ENCODE measurements around the gene CHTF18.

The CHTF18 gene

DNA sequence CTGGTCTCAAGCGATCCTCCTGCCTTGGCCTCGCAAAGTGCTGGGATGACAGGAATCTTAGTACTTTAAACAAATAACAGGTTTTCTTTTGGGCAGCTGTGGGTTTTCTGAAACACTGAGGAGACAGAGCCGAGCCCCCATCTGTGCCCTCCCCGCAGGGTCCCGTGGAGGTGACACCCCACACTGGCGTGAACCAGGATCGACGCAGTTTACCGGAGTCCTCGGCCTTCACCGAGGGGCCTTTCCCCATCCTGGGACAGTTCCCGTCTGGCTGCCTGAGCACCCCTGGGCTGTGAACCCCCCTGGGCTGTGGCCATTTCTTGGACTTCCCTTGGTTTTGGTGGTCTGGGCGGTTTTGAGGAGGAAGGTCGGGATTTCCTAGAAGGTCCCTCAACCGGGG, 27.4 kb downstream of the CHTF18 start:
- CTCF ChIA-PET, result interaction anchor here (3.9 kb wide), 1 partner anchor 240 kb away, joined by 31 read pairs; no protein-coding TSS in a partner anchor

DNA sequence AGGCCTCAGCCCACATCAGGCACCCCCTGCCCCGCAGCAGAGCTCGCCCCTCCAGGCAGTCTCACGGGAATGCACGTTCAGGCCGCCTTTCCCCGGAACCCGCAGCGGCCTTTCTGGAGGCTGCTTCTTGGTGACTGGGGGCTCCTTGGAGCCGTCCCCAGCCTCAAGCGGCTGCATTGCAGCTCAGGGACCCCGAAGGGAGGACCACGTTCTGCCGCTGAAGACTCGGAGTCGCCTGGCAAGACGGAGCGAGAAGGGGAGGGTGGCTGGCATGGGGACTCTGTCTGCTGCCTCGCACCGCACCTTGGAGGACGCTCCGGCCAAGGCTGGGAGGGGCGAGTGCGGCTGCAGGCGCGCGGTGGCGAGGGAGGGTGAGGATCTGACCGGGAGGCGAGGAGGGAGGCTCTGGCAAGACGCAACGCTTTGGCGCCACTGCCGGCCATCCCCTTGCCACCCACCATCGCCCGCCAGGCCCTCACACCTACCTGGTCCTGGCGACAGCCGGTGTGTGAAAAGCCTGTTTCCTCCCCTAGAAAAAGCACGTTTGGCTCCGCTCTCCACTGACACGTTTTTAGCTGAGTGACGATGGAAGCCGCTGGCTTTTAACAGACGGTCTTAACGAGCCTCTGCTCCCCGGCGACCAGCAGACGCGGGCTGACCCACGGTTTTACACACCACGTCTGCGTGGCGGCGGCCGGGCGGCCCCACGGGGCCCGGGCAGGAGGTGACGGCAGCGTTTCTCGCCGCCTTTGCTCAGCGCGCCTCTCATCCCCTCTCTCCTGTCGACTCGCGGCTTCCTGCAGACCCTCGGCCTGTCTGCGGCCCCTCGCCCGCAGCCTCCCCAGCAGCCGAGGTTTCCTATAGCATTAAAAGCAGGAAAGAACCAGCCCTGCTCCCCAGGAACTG, 28.8 kb downstream of the CHTF18 start:
- ChIA-PET POLR2A (no interaction called here), CTCF (interaction anchor here (0.9 kb wide), 1 partner anchor 241 kb away, joined by 3 read pairs; no protein-coding TSS in a partner anchor)
- H3K4me3 ChIP-seq (ENCODE audit: low read depth, low read length), result no peak overlapping the region

More for the DNA sequence above, 27.4 kb downstream of the CHTF18 start:
- POLR2A ChIA-PET, result no interaction called here
- Histone ChIP-seq H3K27ac (ENCODE audit: extremely low read depth, low read depth, low read length) (no peak overlapping the region), H3K4me1 (ENCODE audit: control insufficient read depth, insufficient read depth, low read length) (no peaks in the 10 kb centered on the region), H3K4me3 (ENCODE audit: low read depth, low read length) (no peak overlapping the region), H3K9me3 (ENCODE audit: control insufficient read depth, insufficient read depth, low read depth, low read length) (no peaks in the 10 kb centered on the region), H3K36me3 (ENCODE audit: control insufficient read depth in 2 of 2, insufficient read depth in 1 of 2, low read length in 2 of 2) (no peaks in the 10 kb centered on the region)
- TF ChIP-seq, protein P1, sequence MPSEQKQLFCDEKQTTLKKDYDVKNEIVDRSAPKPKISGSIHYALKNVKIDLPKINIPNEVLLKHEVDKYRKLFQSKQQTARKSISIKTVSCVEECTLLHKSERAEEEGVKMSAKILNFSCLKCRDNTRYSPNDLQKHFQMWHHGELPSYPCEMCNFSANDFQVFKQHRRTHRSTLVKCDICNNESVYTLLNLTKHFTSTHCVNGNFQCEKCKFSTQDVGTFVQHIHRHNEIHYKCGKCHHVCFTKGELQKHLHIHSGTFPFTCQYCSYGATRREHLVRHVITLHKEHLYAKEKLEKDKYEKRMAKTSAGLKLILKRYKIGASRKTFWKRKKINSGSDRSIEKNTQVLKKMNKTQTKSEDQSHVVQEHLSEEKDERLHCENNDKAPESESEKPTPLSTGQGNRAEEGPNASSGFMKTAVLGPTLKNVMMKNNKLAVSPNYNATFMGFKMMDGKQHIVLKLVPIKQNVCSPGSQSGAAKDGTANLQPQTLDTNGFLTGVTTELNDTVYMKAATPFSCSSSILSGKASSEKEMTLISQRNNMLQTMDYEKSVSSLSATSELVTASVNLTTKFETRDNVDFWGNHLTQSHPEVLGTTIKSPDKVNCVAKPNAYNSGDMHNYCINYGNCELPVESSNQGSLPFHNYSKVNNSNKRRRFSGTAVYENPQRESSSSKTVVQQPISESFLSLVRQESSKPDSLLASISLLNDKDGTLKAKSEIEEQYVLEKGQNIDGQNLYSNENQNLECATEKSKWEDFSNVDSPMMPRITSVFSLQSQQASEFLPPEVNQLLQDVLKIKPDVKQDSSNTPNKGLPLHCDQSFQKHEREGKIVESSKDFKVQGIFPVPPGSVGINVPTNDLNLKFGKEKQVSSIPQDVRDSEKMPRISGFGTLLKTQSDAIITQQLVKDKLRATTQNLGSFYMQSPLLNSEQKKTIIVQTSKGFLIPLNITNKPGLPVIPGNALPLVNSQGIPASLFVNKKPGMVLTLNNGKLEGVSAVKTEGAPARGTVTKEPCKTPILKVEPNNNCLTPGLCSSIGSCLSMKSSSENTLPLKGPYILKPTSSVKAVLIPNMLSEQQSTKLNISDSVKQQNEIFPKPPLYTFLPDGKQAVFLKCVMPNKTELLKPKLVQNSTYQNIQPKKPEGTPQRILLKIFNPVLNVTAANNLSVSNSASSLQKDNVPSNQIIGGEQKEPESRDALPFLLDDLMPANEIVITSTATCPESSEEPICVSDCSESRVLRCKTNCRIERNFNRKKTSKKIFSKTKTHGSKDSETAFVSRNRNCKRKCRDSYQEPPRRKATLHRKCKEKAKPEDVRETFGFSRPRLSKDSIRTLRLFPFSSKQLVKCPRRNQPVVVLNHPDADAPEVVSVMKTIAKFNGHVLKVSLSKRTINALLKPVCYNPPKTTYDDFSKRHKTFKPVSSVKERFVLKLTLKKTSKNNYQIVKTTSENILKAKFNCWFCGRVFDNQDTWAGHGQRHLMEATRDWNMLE (tag by site-specific recombination; conservative IDR thresholded peaks at IDR 0.05; ENCODE audit: low read depth), result no peak
- TF ChIP-seq, protein P2, sequence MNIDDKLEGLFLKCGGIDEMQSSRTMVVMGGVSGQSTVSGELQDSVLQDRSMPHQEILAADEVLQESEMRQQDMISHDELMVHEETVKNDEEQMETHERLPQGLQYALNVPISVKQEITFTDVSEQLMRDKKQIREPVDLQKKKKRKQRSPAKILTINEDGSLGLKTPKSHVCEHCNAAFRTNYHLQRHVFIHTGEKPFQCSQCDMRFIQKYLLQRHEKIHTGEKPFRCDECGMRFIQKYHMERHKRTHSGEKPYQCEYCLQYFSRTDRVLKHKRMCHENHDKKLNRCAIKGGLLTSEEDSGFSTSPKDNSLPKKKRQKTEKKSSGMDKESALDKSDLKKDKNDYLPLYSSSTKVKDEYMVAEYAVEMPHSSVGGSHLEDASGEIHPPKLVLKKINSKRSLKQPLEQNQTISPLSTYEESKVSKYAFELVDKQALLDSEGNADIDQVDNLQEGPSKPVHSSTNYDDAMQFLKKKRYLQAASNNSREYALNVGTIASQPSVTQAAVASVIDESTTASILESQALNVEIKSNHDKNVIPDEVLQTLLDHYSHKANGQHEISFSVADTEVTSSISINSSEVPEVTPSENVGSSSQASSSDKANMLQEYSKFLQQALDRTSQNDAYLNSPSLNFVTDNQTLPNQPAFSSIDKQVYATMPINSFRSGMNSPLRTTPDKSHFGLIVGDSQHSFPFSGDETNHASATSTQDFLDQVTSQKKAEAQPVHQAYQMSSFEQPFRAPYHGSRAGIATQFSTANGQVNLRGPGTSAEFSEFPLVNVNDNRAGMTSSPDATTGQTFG (tag by site-specific recombination; IDR thresholded peaks at IDR 0.05; ENCODE audit: borderline replicate concordance), result no peak
- TF ChIP-seq ZNF473 (tag by site-specific recombination; IDR thresholded peaks at IDR 0.05), result no peak
- TF ChIP-seq ZNF664 (tag by site-specific recombination; IDR thresholded peaks at IDR 0.05), result no peak
- no peak for TF ChIP-seq HOXA7 (CRISPR knock-in tag; IDR thresholded peaks at IDR 0.05; ENCODE audit: borderline replicate concordance)

DNA sequence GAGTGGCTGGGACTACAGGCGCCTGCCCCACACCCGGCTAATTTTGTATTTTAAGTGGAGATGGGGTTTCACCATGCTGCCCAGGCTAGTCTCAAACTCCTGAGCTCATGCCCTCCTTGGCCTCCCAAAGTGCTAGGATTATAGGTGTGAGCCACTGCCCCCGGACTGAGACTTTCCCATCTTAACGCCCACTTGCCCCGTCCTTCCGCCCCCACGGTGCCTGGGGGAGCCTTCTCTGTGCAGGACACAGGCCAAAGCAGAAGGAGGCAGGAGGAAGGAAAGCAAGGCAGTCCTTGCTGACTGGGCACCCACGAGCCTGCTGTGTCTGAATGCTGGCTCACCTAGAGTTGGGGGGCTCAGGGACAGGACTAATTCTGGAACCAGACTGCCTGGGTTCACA, 29.7 kb downstream of the CHTF18 start:
- H3K4me3 ChIP-seq (ENCODE audit: low read depth, low read length), result no peak overlapping the region
- H3K27ac ChIP-seq (ENCODE audit: extremely low read depth, low read depth, low read length), result no peak overlapping the region
- no peaks in the 10 kb centered on the region for H3K9me3 ChIP-seq (ENCODE audit: control insufficient read depth, insufficient read depth, low read depth, low read length)
- ChIA-PET POLR2A (no interaction called here), CTCF (no interaction called here)
- TF ChIP-seq ZNF48 (tag by site-specific recombination; IDR thresholded peaks at IDR 0.05) (no peak), ZBTB48 (tag by site-specific recombination; IDR thresholded peaks at IDR 0.05) (no peak), ZNF140 (tag by site-specific recombination; IDR thresholded peaks at IDR 0.05) (no peak), ZNF624 (tag by site-specific recombination; IDR thresholded peaks at IDR 0.05) (no peak), EGR2 (tag by site-specific recombination; IDR thresholded peaks at IDR 0.05; ENCODE audit: low read depth) (peak; percentile 85), GFI1B (tag by site-specific recombination; IDR thresholded peaks at IDR 0.05) (no peak), REPIN1 (tag by site-specific recombination; IDR thresholded peaks at IDR 0.05; ENCODE audit: low read depth) (no peak), ZNF548 (tag by site-specific recombination; IDR thresholded peaks at IDR 0.05) (no peak), ZFHX2 (tag by site-specific recombination; conservative IDR thresholded peaks at IDR 0.05) (peak; percentile 81), ZNF169 (tag by site-specific recombination; IDR thresholded peaks at IDR 0.05) (no peak)
- H3K36me3 ChIP-seq (ENCODE audit: control insufficient read depth in 2 of 2, insufficient read depth in 1 of 2, low read length in 2 of 2), result no peaks in the 10 kb centered on the region
- no peaks in the 10 kb centered on the region for H3K4me1 ChIP-seq (ENCODE audit: control insufficient read depth, insufficient read depth, low read length)

More for the DNA sequence above, 28.8 kb downstream of the CHTF18 start:
- H3K27ac ChIP-seq (ENCODE audit: extremely low read depth, low read depth, low read length), result no peak overlapping the region
- no peaks in the 10 kb centered on the region for H3K9me3 ChIP-seq (ENCODE audit: control insufficient read depth, insufficient read depth, low read depth, low read length)
- no peaks in the 10 kb centered on the region for H3K4me1 ChIP-seq (ENCODE audit: control insufficient read depth, insufficient read depth, low read length)
- no peaks in the 10 kb centered on the region for H3K36me3 ChIP-seq (ENCODE audit: control insufficient read depth in 2 of 2, insufficient read depth in 1 of 2, low read length in 2 of 2)
- peak; percentile 16; the same call in 1 of the 2 replicates for TF ChIP-seq ZNF600 (tag by site-specific recombination; IDR thresholded peaks at IDR 0.05)
- no peak for TF ChIP-seq ZNF394 (tag by site-specific recombination; IDR thresholded peaks at IDR 0.05; ENCODE audit: borderline replicate concordance)
- no peak for TF ChIP-seq ZNF792 (tag by site-specific recombination; IDR thresholded peaks at IDR 0.05)
